ENCODE measurements around the gene ACVR1B. TPM values are rescaled to one million over a fixed set of nuclear protein-coding genes. Genes with fewer than 3 reads are reported as not detected.

Gene ACVR1B
- total RNA-seq, 1 donor: 10.5 TPM

DNA sequence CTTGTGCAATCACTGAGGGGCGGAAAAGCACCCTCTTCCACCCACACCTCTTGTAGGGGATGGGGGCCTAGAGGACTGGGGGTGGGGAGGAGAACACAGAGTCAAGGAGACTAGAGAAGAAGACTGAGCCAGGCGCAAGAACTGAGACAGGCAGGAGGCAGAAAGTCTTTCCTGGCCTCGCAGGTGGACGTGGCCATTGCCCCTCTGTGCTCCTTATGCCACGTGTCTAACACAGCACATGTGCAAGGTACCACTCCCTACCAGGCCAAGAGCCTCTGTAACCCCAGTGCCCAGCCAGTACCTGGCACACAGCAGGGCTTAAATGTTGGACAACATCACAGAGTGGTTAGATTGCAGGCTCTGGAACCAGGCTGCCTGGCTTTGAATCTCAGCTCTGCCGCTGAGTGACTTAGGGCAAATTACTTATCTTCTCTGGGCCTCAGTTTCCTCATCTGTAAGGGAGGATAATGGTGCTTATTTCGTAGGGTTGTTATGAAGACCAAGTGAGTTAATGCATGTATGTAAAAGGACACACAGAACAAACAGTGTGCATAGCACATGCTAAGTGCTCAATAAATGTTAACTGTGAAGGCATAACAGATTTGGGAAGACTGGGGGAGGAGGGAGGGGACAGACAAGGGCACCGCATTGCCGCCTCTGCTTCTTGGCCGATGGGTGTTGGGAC, 53.9 kb downstream of the ACVR1B start:
- TF ChIP-seq, protein P1, sequence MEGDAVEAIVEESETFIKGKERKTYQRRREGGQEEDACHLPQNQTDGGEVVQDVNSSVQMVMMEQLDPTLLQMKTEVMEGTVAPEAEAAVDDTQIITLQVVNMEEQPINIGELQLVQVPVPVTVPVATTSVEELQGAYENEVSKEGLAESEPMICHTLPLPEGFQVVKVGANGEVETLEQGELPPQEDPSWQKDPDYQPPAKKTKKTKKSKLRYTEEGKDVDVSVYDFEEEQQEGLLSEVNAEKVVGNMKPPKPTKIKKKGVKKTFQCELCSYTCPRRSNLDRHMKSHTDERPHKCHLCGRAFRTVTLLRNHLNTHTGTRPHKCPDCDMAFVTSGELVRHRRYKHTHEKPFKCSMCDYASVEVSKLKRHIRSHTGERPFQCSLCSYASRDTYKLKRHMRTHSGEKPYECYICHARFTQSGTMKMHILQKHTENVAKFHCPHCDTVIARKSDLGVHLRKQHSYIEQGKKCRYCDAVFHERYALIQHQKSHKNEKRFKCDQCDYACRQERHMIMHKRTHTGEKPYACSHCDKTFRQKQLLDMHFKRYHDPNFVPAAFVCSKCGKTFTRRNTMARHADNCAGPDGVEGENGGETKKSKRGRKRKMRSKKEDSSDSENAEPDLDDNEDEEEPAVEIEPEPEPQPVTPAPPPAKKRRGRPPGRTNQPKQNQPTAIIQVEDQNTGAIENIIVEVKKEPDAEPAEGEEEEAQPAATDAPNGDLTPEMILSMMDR (IDR thresholded peaks at IDR 0.05; ENCODE audit: extremely low read depth, low read depth, low read length): no peak
- H3K9me3 ChIP-seq (ENCODE audit: low read depth, low read length): no peaks in the 10 kb centered on the region
- no peaks in the 10 kb centered on the region for H3K36me3 ChIP-seq (ENCODE audit: insufficient read depth, low read length)
- H3K27me3 ChIP-seq (ENCODE audit: insufficient read depth, low read length): peaks cover 32% of the 10 kb centered on the region
- peaks cover under 1% of the 10 kb centered on the region for H3K4me1 ChIP-seq (ENCODE audit: insufficient read depth, low read length)
- H2AFZ ChIP-seq (ENCODE audit: low read length): no peak overlapping the region
- no peaks in the 10 kb centered on the region for H3K79me2 ChIP-seq (ENCODE audit: insufficient read depth, low read length)
- H4K20me1 ChIP-seq (ENCODE audit: insufficient read depth, low read length): peaks cover 3% of the 10 kb centered on the region
- H3K27ac ChIP-seq (ENCODE audit: low read depth, low read length): no peak overlapping the region
- peak; percentile 71 for DNase-seq (ENCODE audit: insufficient read length, low spot score, missing footprints)
- H3K4me2 ChIP-seq (ENCODE audit: insufficient read depth, low read length): no peak overlapping the region
- H3K4me3 ChIP-seq (ENCODE audit: insufficient read depth, low read length): no peak overlapping the region

DNA sequence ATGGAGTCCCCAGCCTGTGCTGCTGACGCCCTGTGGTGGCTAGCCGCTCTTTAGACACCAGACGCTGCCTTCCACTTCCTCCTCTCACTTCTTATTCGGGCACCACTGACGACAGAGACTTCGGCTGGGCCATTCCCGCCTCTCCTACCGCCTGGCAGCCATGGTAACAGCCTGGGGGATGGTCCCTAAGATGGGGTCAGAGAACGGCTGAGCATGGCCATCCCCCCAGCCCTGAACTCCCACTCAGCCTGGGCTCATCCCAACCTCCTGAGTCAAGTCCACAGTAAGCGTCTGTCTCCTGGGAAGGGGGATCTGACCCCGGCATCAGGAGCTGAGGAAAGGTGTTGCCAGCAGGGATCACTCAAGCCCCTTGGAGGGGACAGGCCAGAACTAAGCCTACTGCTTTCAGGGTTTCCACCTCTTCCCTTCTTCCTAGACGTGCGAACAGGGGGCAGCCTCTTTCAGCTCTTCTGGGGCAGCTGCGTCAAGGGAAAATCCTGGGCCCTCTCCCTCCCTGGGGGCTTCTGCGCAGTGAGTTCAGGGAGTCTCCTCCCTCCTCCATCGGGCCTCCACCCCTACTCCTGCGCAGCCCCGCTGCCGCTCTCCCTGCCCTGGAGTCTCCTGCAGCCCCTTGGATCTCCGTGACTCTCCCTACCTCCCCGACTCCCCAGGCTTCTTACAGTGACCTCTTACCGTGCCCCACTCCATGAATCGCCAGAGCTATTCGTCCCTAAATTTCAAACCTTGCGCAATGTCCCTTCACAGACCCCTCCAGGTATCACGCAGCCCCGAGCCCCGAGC, 54.6 kb downstream of the ACVR1B start:
- TF ChIP-seq, protein P1 (IDR thresholded peaks at IDR 0.05; ENCODE audit: extremely low read depth, low read depth, low read length): no peak
- Histone ChIP-seq H3K36me3 (ENCODE audit: insufficient read depth, low read length) (no peaks in the 10 kb centered on the region), H3K27me3 (ENCODE audit: insufficient read depth, low read length) (peaks cover 32% of the 10 kb centered on the region), H3K4me2 (ENCODE audit: insufficient read depth, low read length) (no peak overlapping the region), H4K20me1 (ENCODE audit: insufficient read depth, low read length) (peaks cover 3% of the 10 kb centered on the region), H3K4me3 (ENCODE audit: insufficient read depth, low read length) (peak overlapping the region; percentile 7), H3K79me2 (ENCODE audit: insufficient read depth, low read length) (no peaks in the 10 kb centered on the region), H3K4me1 (ENCODE audit: insufficient read depth, low read length) (peaks cover 5% of the 10 kb centered on the region), H3K27ac (ENCODE audit: low read depth, low read length) (no peak overlapping the region), H2AFZ (ENCODE audit: low read length) (no peak overlapping the region), H3K9me3 (ENCODE audit: low read depth, low read length) (no peaks in the 10 kb centered on the region)
- DNase-seq (ENCODE audit: insufficient read length, low spot score, missing footprints): peak; percentile 82

DNA sequence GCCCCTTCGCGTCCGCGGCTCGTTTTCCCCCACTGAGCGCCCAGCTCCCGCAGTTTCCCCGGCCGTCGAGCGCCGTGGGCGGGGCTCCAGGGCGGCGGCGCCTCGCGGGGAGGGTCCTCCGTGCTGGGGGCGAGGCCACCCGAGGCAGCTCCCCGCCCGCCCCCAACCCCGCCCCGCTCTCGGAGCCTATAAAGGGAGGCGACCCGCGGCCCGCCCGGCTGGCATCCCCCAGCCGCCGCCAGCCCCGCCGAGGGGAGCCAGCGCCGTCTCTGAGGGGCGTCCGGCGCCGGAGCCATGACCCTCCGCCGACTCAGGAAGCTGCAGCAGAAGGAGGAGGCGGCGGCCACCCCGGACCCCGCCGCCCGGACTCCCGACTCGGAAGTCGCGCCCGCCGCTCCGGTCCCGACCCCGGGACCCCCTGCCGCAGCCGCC, 55.2 kb downstream of the ACVR1B start, which contains the start of gene TAMALIN:
Gene TAMALIN (plus strand): TSS at position 221 of the 432 bp plus-strand sequence. CDS start 74 bp downstream, at position 295.
- peaks cover 32% of the 10 kb centered on the region for H3K27me3 ChIP-seq (ENCODE audit: insufficient read depth, low read length)
- no peaks in the 10 kb centered on the region for H3K36me3 ChIP-seq (ENCODE audit: insufficient read depth, low read length)
- no peak within 1 kb of the TSS for H2AFZ ChIP-seq (ENCODE audit: low read length)
- H3K4me2 ChIP-seq (ENCODE audit: insufficient read depth, low read length): peak within 1 kb of the TSS; percentile 61
- peak within 1 kb of the TSS; percentile 56 for H3K4me3 ChIP-seq (ENCODE audit: insufficient read depth, low read length)
- no peaks in the 10 kb centered on the region for H3K9me3 ChIP-seq (ENCODE audit: low read depth, low read length)
- no peak within 1 kb of the TSS for H3K27ac ChIP-seq (ENCODE audit: low read depth, low read length)
- H3K4me1 ChIP-seq (ENCODE audit: insufficient read depth, low read length): peaks cover 5% of the 10 kb centered on the region
- peaks cover 3% of the 10 kb centered on the region for H4K20me1 ChIP-seq (ENCODE audit: insufficient read depth, low read length)
- peak; percentile 93 for DNase-seq (ENCODE audit: insufficient read length, low spot score, missing footprints)
- TF ChIP-seq, protein P1 (IDR thresholded peaks at IDR 0.05; ENCODE audit: extremely low read depth, low read depth, low read length): no peak
- no peaks in the 10 kb centered on the region for H3K79me2 ChIP-seq (ENCODE audit: insufficient read depth, low read length)

Data from osteoblast (primary cell).